GM21825 (cell line): Measurements from ENCODE around the gene NEUROD4.

Experiments
- ATAC-seq: cut with Tn5 transposase; IDR thresholded peaks from one replicate; pipeline ENCODE4 v1.9.1; 2021; ENCODE audit warnings: mild to moderate bottlenecking, moderate library complexity; ENCODE audit not compliant: unreplicated experiment

Gene NEUROD4

DNA sequence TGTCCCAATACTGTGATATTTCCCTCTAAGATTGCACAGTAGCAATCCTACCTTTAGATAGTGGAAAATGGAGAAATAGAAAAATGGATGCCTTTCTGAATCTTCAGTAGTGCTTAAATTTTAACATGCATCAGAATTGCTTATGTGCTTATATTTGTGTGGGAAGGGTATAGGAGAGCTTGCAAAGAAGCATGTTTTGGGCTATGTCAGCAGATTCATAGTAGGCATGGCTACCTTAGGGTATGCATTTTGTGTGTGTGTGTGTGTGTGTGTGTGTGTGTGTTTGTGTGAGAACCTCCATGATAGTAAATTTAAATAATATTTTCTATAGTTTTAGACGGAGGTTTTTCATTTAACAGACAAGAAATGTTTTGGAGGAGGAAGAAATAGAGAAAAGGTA, 38.3 kb downstream of the NEUROD4 start:
- ATAC-seq = no peak

DNA sequence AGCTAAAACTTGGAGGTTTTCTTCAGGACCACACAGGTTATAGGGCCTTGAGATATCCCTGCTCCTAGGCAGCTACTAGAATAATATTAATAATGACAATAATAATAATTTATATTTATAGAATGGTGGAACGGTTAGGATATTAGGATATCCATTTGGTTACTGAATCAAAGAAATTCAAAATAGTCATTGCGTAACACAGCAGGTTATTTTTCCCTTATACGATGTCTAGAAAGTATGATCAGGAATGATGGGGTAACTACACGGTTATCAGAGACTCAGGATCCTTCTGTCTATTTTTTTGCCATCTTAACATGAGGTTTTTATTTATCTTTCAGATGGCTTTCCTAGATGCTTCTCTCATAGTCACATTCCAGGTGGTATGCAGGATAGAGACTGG, 39.0 kb downstream of the NEUROD4 start:
- no peak for ATAC-seq

DNA sequence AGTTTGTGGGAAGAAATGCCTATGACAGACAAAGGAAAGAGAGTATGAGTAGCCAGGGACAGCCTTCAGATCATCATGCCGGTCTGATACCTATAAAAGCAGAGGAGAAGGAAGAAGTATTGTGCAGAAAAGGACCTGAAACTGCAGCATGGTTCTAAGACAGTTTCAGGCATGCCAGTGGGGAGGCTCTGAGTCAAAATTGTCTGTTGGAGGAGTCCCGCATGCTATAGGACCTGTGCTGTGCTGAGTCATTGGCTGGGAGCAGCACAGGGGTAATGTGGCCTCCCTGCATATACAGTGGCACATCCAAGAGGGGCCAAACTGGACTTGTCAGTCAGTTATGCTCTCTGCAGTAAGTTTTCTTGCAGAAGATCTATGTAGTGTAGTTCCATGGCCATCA, 40.7 kb downstream of the NEUROD4 start:
- peak; percentile 100 for ATAC-seq

DNA sequence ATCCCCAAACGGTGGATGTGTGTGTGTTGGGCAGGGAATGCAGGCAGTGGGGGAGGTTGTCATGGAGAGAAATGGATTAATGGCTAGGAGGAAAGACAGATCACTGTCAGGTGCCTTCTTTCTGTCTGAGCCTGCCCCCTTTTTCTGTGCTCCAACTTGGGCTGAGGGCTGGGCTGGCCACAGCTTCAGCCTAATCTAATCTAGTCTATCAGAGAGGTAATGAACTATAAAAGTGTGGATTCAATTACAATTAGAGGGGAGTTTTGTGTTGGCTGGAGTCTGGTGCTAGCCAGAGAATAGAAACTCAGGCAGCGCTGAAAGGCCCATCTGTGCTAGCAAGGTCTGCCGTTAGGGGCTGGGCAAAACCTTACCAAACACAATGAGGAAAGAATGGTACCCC, 41.2 kb downstream of the NEUROD4 start:
- no peak for ATAC-seq

DNA sequence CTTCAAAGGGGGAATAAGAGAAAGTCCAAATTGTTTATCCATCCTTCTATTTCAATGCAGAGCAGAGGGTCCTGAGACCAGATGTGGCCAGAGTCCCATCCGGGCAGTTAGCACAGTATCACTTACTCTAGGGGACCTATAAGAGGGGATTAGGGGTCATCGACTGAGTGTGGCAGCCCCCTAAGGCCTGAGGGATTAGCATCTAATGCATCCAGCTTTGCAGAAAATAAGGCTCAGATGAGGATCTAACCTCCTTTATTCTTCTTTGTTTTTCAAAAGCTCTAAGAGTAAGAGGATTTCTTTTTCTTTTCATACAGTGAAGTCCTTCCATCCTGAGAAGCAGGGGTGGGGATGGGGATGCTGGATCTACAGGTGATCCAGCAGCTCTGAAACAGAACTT, 43.5 kb downstream of the NEUROD4 start:
- no peak for ATAC-seq

DNA sequence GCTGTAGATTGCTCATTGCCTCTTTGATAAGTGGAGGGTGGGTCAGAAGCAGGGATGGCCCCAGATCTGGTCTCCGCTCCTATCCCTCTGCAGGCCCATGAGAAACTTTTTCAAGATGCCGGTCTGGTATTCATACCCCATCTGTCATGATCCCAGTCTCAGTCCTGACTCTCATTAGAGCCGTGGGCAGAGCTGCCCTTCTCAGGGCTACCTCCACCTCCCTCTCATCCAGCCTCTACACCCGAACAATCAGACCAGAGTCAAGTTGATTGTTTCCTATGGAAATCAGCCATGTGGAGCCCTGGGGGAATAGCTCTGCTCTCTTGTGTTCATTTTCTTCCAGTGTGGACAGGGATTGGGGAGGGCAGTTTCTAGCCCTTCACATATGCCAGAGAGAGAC, 45.8 kb downstream of the NEUROD4 start:
- ATAC-seq = no peak

DNA sequence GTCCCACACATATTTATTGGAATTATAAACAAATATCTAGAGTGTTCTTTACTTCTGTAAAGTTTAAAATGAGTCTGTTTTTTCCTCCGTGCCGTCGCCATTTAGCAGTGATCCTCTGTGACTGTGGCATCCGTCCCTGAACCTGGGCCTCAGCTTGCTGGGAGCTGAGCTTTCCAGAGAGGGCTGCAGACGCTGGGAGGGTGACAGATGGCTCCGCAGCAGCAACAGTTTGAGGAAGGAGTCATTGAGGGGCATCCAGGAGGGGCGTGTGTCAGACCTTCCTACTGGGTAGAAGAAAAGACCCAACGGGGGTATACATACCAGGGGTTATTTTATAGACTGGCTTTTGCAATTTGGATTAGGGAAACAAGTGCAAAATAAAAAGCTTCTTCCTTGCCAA, 47.9 kb downstream of the NEUROD4 start:
- ATAC-seq = no peak

DNA sequence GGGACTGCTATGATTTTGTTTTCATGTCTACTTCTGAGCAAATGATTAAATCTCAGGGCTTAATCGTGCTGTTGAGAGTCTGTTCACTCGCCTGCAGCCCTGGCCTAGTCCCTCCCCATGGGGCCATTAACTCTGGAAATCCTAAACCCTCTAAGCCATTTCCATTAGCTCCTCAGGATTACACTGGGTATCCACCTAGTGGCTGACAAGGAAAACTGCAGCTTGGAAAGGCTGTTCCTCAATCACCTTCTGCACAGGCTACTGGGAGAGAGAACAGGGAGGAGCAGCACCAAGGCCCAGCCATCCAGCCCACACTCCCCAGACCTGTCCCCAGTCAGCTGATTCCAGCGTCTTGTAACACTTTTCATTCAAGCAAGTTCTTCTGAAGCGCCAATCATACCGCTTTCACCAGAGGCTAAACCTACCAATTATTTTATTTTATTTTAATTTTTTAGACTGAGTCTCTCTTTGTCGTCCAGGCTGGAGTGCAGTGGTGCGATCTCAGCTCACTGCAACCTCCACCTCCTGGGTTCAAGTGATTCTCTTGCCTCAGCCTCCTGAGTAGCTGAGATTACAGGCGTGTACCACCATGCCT, 48.7 kb downstream of the NEUROD4 start:
- peak; percentile 65 for ATAC-seq

DNA sequence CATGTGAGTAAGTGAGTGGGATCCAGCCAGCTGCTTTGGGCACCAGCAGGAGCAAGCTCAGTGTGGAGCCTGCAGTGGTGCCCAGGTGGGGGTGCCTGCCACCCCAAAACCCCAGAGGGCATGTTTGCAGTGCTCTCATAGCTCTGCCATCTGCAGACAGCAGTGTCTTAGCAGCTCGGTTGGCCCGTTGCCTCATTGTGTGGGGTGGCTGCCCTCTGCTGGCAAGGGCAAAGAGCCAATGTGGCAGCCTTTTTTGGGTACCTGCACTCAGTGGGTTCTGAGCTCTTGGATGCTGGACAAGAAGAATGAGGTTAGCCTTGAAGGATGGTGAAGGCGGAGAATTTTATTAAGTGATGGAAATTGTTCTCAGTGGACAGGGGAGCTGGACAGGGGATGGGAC, 52.3 kb downstream of the NEUROD4 start:
- no peak for ATAC-seq

DNA sequence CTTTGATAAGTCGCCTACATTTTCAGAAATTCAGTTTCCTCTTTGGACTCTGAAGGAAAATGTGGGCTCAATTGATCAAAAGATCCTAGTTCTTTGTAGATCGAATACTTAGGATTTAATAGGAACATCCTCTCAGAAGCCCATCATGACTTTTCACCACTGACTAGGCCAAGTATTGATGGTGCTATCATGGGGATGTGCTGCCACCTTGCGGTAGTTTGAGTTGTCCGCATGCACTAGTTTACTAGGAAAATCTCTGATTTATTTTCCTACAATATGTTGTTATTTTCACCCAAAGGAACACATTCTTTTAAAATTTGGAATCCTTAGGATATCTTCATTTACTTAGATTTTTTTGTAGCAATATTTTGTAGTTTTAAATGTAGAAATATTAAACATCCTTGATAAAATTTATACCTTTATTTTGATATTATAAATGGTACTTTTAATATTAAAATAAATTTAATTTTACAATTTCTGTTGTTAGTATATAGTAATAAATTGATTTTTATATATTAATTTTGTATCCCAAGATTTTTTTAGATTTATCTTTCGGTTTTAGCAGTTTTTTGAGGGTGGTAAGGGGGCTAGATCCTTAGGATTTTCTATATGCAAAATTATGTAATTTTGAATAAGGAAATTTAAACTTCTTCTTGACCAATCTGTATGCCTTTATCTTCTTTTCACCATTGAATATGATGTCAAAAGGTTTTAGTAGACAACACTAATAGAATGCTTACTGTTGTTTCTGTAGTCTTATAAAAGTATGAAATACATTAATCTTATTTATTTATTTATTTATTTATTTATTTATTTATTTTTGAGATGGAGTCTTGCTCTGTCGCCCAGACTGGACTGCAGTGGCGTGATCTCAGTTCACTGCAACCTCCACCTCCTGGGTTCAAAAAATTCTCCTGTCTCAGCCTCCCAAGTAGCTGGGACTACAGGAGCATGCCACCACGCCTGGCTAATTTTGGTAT, 53.6 kb downstream of the NEUROD4 start:
- no peak for ATAC-seq

DNA sequence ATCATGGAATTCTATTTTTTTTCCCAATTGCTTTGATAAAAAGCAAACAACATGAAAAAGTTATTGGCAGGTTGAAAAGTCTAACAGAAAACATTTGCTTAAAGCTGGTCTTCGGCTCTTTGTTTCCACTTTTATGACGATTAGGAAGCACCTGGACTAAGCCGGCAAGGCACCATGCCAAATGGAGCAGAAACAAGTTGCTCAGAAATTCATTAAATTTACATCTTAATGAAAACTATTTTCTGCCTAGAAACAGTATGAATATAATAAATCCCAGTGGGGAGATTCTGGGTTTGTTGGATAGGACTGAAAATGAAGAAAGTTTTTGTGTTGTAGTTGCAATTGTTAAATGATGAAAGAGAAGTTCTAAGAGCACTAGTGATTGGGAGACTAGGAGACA, 55.0 kb downstream of the NEUROD4 start:
- ATAC-seq = no peak
